Ammon's horn (tissue), 1 donor: ENCODE data around the gene PLA2G4D.
"Not testable (repeated sequence)": the region's sequence is repeated elsewhere in the genome, so short reads cannot be mapped to it uniquely, and the experiment has no call there.

Experiments used
- DNase-seq: peaks from one replicate; pipeline ENCODE4 v3.0.0-alpha.2; 2016; ENCODE audit warnings: low spot score

The PLA2G4D gene

GRCh38 chr15:42123546-42123945, 29.2 kb upstream of the PLA2G4D start:
- DNase-seq: no peak

DNA sequence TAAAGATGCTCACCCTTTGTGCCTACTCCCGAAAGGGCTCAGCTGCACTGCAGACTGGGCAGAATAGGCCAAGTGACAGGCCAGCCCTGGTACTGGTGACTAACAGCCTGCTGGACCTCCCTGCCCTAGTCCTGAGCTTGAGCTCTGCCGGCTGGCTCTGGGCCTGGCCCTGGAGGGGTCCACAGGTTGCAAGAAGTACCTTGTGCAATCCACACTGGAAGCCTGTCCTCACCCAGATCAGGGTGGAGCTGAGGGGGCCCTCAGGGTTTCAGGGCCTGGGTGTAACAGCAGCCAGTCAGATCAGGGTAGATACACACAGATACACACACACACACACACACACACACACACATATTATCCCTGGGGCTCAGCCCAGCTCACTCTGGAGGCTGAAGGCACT, 27.3 kb upstream of the PLA2G4D start:
- DNase-seq: no peak

GRCh38 chr15:42121021-42121420, 26.7 kb upstream of the PLA2G4D start:
- no peak for DNase-seq

GRCh38 chr15:42120285-42120684, 25.9 kb upstream of the PLA2G4D start:
- peak; percentile 54 for DNase-seq

DNA sequence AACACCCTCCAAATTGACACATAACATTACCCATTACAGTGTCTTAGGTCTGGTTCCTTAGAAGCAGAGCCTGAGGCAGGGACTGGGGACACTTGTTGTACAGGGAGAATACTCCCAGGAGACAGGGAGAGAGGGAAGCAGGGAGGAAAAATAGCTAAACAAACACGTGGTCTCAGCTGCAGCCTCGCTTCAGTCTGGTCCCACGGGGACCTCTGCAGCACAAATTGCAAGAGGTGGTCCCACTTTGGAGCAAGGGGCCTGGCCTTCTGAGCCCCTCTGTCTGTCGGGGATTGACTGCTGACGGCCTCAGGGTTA, 25.0 kb upstream of the PLA2G4D start:
- no peak for DNase-seq

DNA sequence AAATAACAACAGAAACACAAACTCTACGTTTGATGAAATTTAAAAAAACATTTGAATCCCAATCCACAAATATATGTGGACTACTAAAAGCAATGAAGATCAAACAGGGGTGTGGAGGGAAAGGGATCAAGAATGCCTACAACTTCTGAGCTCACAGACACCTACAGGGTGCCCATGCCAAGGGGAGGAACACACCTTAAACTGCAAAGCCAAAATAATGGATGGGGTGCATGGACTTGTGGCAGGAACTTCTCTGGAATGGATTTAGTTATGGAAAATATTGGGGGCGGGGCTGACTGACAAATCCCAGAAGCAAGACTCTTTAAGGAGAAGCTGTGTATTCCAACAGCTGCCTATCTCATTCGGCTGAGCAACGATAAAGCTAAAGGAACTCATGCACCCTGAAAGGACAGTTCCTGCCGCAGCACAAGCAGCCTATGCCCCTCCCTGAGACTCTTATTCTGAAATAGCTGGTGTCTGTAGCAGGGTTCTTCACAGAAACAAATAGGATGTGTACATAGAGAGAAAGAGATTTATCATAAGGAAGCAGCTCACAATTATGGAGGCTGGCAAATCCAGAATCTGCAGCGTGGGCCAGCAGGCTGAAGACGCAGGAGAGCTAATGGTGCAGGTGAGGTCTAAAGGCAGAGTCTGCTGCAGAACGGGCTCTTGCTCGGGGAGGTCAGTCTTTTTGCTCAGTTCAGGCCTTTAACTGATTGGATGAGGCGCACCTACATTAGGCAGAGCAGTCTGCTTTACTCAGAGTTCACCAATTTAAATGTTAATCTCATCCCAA, 24.5 kb upstream of the PLA2G4D start:
- no peak for DNase-seq

DNA sequence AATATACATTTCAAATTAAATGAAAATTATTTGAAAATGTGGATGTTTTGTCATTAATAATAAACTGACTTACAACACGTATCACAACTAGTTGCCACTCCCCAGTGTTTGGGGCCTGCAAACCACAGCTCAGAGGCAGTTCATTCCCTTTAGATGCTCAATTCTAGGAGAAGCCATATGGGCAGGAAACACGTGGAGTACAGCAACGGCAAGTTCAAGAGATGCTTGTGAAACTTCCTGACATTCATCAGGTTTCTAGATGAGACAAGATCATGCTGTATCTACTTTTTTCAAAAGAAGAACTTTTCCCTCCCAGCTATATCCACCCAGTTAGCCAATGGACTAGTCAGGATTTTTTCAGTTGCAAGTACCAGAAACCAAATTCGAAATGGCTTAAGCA, 17.6 kb upstream of the PLA2G4D start:
- peak; percentile 55 for DNase-seq

- DNase-seq: no peak
Measured at GRCh38 chr15:42110367-42110766, 16.0 kb upstream of the PLA2G4D start.

GRCh38 chr15:42108806-42109205, 14.4 kb upstream of the PLA2G4D start:
- no peak for DNase-seq

DNA sequence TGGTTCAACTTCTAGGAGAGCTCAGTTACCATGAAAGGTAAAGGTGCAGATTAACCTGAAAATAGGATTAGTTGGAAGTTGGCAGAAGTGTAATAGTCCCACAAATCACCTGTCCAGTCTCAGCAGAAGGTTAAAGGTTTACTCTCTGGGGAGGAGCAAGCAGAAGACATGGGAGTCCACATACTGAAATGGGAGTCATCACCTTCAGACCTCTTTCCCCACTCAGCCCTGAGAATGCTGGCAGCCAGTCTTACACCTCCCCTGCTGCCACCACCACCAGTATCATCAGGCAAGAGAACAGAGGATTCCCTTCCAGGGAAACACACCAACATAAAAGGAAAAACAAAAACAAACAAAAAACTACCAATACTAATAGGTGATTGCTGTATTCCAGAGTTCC, 13.8 kb upstream of the PLA2G4D start:
- DNase-seq: no peak

GRCh38 chr15:42107473-42107872, 13.1 kb upstream of the PLA2G4D start:
- DNase-seq: peak; percentile 52

- no peak for DNase-seq
Measured at GRCh38 chr15:42106288-42106687, 11.9 kb upstream of the PLA2G4D start.

DNA sequence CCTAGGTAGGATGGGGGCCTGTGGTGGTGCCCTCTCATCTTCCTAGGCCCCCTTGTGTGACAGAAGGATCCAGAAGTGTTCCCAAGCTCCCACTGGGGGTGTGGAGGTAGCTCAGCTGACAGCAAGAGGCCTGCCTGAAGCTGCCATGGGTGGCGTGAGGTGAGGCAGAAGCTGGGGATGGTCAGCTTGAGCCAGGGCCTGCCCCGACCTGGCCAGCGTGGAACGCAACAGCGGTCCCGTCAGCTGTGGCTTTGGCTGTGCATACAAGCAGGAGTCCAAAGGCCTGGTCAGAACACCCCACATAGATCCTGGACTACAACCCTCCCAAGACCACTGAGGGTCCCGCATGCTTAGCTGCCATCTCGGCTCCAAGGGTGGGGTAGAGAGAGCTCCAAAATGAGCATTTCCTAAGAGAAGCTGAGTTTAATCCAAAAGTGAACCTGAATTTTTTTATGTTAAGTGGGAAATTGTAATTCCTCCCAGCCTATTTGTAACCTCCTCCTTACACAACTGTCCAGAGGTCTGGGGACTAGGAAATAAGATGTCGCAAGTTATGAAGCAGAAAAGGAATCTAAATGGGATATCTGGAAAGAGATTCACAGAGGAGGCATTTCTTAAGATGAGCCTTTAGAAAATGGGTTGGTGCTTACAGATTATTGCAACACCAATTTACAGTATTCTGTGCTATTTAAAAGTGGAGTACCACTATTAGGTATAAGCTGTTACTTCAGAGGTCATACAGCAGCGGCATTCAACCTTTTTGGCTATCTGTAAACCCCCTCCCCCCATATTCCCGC, 9.9 kb upstream of the PLA2G4D start:
- no peak for DNase-seq

GRCh38 chr15:42102646-42103235, 8.4 kb upstream of the PLA2G4D start:
- no peak for DNase-seq

- DNase-seq: no peak
Measured at GRCh38 chr15:42101861-42102260, 7.5 kb upstream of the PLA2G4D start.

- DNase-seq: no peak
Measured at GRCh38 chr15:42100021-42100800, 5.8 kb upstream of the PLA2G4D start.

DNA sequence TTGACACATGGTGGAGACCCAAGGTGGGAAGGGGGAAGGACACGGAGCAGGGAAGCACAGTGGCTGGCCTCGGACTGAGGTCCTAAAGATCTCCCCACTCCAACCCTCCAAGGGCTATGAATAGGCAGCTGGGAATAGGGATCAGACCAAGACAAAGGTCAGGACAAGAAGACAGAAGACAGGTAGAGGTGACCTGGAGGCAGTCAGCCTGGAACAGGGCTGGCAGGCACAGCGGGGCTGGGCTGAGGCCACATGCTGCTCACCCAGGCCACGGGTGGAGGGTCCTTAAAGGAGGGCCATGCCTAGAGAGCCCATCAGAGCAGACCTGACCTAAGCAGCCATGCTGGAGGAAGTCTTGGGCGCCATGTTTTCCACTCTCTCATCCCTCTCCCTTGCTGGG, 2.7 kb upstream of the PLA2G4D start:
- DNase-seq: no peak

DNA sequence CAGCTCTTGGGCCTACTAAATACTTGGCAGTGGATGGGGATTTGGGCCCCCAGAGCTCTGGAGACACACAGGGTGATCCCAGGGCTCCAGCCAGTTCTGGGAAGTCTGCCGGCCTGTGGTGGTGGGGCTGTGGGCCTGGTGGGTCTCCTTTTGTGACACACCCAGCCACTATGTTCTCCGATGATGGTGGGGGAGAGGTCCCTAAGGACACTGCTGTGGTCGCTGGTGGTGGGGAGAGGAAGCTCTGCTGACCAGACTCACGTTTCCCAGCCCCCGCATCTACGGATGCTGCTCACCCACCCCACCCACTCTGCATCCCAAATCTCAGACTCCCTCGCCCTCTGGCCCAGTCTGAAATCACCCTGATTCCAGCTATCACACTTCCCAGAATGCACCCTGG, 396 bp downstream of the PLA2G4D start:
- no peak for DNase-seq

DNA sequence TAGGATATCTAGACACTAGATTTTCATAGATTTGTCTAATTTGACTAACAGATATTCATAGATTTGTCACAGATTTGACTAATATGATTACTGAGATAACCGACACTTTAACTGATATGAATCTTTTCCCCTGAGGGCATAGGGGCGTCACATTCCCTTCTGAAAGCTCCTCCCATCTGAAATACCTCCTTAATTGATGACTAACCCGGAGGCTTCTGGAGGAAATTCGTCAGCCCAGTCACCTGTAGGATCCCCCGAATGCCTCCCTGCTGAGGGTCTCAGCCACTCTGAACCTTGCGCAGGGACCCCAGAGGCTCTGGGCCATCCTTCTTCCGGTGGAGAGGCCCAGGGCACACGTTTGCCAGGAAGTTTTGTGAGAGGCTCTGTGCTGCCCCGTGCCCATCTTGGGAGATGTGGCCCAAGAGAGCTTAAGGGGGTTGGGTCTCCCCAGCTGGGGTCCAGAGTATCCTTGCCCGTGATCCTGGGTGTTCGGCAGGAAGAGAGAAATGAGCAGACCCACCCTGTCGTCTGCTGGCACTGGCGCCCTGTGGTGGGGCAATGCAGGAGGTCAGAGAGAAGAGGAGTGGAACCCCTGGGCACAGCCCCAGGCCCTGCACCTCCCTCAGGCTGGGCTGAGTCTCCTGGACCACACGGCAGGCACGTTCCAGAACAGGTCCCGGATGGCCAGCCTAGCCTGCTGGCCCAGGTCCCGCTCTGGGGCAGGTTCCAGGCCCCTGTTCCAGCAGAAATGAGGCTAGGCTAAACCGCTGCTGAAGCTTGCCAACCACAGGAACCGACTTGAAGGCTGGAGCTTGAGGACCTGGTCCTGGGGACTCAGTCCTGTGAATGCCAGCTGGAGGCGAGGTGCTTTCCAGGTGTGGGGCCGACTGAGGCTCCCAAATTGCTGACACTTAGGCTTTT, 1.7 kb downstream of the PLA2G4D start:
- peak; percentile 60 for DNase-seq

- not testable (repeated sequence) for DNase-seq
Measured at GRCh38 chr15:42091753-42092397, 2.5 kb downstream of the PLA2G4D start.

DNA sequence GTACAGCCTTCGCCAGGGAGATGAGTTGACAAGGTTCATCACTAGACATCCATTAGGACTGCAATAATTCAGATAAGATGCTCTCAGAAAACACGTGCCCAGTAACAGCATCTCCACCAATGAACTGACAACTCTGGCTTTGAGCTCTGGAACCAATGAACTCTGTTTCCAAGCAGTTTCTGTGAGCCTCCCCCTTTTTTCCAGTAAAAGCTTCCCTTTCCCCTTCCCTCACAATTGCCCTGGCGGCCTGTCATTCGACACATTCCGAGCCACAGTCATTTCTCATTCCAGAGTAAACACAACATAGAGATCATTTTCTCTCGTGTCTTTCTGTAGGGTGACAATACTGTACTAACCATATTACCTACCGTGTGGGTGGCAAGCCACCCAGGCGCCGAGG, 3.6 kb downstream of the PLA2G4D start:
- DNase-seq: no peak
